ELF-1 (cell line): ENCODE measurements around the gene MRPL12.
"Not testable (repeated sequence)": the region's sequence is repeated elsewhere in the genome, so short reads cannot be mapped to it uniquely, and the experiment has no call there.

ENCODE experiments used
- DNase-seq: peaks from one replicate; pipeline ENCODE4 v3.0.0-alpha.2; 2016; ENCODE audit warnings: low read depth, low spot score

MRPL12 gene

DNA sequence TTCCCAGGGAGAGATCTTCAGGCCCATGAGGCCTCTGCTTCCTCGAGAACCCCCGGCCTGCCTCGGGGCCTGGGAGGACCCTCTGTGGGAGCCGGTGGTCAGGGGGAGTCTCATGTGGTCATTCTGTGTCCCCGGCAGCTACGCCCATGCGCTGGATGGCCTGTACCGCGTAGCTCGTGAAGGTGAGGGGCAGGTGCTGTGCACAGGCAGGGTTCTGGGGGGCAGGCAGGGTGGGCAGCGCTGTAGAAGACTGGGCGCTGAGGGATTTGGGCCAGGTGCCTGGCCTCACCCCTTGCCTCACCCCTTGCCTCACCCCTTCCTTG is 13.5 kb downstream of the MRPL12 start:
- DNase-seq, result no peak

- DNase-seq, result no peak
These were observed 14.0 kb downstream of the MRPL12 start for GRCh38 chr17:81717049-81717765.

GRCh38 chr17:81717766-81718089 is 14.6 kb downstream of the MRPL12 start:
- DNase-seq, result no peak

DNA sequence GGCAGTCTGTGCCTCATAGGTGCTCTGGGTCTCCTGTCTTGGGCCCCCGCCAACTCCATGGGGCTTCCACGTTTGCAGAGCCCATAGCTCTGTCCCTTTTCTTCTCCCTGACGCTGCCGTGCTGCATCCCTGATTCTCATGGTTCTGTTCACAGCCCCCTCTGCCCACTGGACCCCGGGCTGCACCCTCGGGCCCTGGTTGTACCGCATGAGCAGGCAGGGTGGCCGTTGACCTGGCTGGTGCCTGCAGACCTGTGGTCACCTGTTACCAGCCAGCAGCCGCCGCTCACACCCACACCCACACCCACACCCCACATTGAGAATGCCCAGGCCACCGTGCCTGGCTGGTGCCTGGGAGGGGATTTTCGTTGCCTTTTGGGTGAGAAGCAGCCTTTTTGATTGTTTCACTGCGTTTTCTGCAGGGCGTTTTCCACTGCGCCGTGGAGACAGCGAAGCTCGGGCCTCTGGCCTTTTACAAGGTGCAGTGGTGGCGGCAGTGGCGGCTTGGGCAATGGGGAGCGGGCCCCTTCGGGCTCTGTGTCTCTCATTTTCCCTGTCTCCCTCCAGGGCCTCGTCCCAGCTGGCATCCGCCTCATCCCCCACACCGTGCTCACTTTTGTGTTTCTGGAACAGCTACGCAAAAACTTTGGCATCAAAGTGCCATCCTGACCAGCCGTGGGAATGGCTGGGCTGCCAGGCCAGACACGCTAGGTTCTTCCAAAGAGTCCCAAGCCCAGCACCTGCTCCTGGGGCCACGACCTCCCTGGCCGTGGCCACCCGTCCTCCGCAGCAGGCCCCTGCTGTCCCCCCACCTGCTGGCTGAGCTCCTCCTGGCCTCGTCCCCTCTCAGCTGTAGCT is 16.5 kb downstream of the MRPL12 start:
- DNase-seq, result no peak

- no peak for DNase-seq
These were observed 17.3 kb downstream of the MRPL12 start for GRCh38 chr17:81720267-81721071.

DNA sequence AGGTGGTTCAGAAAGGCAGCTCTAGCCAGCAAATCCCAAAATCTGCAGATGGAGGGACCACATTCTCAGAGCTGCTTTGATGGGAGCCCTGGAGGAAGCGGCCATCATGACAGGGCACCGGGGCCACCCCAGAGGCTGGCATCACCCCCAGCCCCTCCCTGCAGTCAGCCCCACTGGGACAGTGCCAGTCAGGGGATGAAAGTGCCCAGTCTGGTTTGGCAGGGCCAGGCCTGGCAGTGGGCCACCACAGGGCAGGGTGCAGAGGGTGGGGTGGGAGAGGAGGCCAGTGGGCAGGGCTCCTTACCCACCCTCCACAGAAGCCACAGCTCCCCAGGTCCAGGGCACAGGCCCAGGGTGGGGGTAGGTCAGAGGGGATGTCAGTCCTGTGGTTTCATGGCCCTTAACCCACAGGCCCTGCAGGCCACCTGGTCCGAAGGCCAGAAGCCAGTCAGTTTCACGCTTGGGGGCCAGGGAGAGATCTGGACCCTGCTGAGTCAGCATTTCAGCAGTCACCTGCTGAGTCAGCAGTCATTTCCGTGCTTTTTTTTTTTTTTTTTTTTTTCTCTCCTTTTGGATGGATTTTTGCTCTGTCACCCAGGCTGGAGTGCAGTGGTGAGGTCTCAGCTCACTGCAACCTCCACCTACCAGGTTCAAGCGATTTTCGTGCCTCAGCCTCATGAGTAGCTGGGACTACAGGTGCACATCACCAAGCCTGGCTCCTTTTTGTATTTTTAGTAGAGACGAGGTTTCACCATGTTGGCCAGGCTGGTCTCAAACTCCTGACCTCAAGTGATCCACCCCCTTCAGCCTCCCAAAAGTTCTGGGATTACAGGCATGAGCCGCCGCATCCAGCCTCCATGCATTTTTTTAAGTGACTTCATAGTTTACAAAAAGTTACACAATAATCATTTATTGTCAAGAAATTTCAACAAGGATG is 19.3 kb downstream of the MRPL12 start:
- DNase-seq, result no peak

DNA sequence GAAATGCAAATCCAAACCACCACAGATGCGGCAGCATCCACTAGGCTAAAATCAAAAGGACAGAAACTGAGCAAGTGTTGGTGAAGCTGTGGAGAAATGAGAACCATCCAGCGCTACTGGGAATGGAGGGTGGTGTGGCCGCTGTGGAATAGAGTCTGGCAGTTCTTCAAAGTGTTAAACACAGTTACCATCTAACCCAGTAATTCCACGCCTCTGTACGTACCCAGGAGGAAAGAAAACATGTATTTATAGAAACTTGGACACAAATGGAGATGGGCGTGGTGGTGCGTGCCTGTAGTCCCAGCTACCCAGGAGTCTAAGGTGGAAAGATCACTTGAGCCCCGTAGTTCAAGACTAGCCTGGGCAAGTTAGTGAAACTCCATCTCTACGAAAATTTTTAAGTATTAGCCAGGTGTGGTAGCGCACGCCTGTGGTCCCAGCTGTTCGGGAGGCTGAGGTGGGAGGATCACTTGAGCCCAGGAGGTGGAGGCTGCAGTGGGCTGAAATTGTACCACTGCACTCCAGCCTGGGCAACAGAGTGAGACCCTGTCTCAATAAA is 20.6 kb downstream of the MRPL12 start:
- no peak for DNase-seq

- no peak for DNase-seq
These were observed 22.3 kb downstream of the MRPL12 start for GRCh38 chr17:81725439-81725838.

- DNase-seq, result no peak
These were observed 22.8 kb downstream of the MRPL12 start for GRCh38 chr17:81726004-81726403.

- DNase-seq, result no peak
These were observed 24.3 kb downstream of the MRPL12 start for GRCh38 chr17:81727324-81728031.

DNA sequence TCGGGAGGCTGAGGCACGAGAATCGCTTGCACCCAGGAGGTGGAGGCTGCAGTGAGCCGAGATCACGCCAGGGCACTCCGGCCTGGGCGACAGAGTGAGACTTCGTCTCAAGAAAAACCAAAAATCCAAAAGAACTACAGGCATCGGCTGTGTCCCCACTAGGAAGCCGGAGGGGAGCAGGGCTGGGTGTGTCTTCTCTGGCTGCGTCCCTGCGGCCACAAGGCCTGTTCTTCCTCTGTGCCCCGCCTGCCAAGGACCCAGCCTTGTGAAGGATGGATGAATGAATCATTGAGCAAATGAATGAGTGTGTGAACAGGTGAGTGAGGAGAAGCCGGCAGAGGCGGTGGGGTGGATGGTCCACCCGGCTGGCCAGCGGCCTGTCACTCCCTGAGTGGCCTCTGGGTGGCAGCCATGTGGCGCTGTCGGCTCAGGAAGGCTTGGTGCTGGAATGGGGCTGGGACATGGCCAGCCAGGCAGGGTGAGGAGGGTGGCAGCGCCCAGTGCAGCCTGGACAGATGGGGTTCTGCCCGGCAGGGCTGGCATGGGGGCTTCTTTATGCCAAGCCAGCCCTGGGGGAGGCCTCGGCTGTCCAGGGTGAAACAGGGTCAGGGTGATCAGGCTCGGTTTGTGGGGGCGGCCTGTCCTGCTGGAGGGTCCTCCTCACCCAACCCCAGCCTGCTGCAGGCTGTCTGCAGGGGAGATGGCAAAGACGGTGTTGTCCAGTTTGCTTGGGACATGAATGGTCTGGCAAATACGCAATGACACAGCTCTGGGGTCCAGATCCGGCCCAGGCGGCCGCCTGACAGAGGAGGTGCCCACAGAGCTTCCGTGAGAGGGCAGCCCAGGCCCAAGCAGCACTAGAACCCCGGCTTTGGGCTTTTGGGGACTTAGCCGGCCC is 30.6 kb downstream of the MRPL12 start:
- peak; percentile 87 for DNase-seq

- DNase-seq, result no peak
These were observed 31.5 kb downstream of the MRPL12 start for GRCh38 chr17:81734405-81735263.

DNA sequence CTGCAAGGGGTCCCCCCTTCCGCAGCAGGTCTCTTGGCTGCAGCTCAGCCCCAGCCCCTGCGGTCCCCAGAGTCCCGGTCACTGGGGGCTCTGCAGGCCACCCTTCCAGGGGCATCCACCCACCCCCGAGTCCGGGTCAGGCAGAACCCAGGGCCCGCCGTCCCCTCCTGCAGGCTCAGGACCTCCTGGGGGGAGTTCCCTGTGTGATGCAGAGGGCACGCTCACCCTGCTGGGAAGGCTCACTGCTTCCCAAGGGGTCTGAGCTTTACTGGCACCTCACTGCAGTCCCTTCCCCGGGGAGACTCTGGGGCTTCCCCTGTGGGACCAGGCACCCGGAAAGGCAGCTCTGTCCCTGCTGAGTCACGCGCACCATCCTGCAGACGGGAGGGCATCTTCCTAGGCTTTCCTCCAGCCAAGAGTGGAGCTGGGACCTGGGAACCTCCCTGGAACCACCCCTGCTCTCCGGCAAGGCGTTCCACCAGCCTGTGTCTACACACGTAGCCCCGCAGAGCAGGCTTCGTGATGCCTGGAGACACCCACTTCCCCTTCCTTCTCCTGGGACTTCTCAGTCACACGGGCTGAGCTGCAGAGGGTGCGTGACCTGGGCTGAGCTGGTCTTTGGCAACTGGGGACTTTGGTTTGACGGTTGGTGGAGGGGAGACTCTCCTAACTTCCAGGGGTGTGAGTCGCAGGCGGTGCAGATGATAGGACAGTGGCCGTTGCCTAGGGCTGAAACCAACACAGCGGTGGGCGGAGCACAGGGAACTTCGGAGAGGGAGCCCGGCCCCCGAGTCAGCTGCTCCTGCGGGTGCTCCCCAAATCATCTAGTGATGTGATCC is 32.3 kb downstream of the MRPL12 start:
- peak; percentile 54 for DNase-seq

DNA sequence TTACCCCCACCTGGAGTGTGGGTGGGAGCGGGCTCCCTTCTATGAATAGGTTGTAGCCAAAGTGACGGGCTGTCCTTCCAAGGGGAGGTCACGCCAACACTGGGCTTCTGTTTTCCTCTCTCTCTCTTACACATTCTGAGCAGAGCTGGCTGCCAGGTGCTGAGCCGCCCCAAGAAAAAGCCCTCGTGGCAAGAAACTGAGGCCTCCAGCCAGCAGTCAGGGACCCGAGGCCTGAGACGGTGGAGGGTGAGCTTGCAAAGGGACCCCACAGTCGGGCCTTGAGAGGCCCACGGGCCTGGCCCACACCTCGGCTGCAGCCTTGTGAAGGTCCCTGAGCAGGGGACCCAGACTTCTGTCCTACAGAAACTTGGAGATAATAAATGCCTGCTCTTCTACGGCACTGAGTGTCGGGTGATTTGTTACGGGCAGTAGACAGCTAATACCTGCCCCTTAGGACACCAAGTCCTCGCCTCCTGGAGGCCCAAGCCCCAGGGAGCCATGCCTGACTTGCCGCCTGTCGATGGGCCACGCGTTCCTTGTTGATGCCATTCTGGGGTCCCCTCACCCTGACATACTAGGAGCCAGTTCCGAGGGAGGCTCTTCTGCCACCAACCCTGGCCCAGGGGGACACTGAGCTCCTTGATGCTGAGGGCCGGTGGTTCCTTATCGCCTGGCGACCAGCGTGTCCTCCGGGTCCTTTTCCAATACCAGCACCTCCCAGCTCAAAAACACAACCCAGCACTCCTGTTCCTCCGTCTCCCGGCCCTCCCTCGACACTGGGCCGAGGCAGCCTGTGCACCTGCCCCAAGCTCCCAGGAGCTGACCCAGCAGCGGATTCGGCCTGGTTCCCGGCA is 35.0 kb downstream of the MRPL12 start:
- DNase-seq, result no peak

GRCh38 chr17:81738801-81739393 is 35.7 kb downstream of the MRPL12 start:
- no peak for DNase-seq

GRCh38 chr17:81739593-81739992 is 36.4 kb downstream of the MRPL12 start:
- DNase-seq, result not testable (repeated sequence)
